GM19240 (cell line): ENCODE measurements around the gene SSR1.
"Not testable (repeated sequence)": the region's sequence is repeated elsewhere in the genome, so short reads cannot be mapped to it uniquely, and the experiment has no call there.

Source experiments
- DNase-seq: peaks from one replicate; pipeline ENCODE4 v3.0.0; 2011; ENCODE audit warnings: low spot score; ENCODE audit not compliant: insufficient read length

Gene SSR1

DNA sequence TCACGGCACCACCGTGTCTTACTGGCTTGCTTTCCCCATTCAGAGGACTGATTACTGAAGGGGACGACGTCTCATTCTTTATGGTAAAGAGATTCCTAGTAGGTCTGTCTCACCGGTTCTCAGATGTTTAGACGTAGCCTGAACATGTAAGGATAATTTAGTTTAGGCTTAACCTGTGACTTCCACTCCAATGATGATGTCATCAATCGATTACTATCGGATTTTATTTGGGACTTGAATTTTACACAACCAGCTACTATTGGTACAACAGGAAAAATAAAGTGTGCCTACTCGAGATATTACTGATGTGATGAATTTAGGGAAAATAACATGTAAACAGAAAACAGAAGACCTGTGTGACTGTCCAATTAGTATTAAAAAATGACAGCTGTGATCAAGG lies 4.5 kb upstream of the SSR1 start:
- DNase-seq: no peak

DNA sequence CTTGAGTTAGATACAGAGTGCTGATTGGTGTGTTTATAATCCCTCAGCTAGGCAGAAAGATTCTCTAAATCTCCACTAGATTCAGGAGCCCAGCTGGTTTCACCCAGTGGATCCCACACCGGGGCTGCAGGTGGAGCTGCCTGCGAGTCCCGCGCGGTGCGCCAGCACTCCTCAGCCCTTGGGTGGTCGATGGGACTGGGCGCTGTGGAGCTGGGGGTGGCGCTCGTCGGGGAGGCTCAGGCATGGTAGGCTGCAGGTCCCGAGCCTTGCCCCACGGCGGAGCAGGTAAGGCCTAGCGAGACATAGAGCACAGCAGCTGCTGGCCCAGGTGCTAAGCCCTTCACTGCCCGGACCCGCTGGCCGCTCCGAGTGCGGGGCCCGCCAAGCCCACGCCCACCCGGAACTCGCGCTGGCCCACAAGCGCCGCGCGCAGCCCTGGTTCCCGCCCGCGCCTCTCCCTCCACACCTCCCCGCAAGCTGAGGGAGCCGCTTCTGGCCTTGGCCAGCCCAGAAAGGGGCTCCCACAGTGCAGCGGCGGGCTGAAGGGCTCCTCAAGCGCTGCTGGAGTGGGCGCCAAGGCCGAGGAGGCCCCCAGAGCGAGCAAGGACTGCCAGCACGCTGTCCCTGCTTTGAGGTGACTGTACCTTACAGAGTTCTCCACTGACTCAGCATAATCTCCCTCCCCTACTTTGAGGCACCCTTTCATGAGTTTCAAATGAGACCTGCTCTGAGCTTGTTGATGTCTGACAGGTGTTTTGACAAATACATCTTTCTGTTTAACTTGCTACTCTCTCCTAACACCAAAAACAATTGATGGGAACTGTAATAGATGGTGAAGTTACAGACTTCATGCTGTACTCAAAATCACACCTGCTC lies 3.9 kb upstream of the SSR1 start:
- no peak for DNase-seq

DNA sequence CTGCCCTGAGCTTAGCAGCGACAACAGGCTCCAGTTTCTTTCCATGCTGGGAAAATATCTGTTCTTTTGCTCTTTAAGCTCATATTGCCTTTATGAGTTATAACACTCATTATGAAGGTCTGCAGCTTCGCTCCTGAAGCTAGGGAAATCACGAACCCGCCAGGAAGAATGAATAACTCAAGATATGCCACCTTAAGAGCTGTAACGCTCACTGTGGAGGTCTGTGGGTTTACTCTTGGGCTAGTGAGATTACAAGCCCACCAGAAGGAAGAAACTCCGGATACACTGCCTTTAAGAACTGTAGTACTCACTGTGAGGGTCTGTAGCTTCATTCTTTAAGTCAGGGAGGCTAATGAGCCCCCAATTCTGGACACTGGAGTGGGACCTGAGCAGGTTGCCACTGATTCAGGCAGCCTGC lies 3.0 kb upstream of the SSR1 start:
- DNase-seq: no peak

DNA sequence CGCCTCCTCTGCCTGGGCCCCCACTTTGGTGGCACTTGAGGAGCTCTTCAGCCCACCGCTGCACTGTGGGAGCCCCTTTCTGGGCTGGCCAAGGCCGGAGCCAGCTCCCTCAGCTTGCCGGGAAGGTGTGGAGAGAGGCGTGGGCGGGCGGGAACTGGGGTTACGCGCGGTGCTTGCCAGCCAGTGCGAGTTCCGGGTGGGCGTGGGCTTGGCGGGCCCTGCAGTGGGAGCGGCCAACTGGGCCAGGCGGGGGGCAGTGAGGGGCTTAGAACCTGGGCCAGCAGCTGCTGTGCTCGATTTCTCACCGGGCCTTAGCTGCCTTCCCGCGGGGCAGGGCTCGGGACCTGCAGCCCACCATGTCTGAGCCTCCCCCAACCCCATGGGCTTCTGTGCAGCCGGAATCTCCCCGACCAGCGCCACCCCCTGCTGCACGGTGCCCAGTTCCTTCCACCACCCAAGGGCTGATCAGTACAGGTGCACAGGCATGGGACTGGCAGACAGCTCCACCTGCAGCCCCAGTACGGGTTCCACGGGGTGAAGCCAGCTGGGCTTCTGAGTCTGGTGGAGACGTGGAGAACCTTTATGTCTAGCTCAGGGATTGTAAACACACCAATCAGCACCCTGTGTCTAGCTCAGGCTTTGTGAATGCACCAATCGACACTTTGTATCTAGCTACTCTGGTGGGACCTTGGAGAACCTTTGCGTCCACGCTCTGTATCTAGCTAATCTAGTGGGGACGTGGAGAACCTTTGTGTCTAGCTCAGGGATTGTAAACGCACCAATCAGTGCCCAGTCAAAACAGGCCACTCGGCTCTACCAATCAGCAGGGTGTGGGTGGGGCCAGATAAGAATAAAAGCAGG lies 2.3 kb upstream of the SSR1 start:
- not testable (repeated sequence) for DNase-seq

DNA sequence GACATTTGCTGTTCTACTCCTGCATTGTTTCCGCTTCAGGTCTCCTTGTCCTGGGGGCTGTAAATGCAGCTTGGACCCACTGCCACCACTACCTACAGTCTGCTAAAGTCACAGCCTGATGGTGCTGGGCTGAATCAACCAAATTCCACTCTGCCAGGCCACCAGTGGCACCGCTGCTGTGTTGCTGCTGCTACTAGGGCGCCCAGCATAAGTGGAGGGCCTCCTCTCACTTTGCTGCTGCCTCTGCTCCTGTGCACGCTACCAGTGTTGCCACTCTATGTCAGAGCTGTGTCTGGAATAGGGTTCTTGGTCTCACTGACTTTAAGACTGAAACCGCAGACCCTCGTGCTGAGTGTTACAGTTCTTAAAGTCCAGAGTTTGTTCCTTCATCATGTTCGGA lies 1.4 kb upstream of the SSR1 start:
- DNase-seq: no peak

DNA sequence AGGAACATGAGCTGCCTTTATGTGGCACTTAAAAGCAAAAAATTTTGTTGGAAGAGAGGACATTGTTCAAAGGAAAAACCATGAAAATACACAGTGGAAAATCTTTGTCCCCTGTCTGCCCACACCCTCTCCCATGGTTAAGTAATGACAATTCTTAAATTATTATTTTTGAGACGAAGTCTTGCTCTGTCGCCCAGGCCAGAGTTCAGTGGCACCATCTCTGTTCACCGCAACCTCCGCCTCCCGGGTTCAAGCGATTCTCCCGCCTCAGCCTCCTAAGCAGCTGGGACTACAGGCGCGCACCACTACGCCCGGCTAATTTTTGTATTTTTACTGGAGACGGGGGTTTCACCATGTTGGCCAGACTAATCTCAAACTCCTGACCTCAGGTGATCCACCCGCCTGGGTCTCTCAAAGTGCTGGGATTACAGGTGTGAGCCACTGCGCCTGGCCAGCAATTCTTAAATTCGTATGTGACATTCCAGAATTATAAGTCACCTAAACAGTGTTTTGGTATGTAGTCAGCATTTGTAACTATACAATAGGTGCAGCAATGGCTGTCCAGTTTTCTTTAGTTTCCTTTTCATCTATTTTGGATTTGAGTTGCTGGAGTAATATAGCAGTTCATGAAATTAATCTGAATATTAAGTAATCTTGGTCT lies 636 bp upstream of the SSR1 start:
- no peak for DNase-seq

DNA sequence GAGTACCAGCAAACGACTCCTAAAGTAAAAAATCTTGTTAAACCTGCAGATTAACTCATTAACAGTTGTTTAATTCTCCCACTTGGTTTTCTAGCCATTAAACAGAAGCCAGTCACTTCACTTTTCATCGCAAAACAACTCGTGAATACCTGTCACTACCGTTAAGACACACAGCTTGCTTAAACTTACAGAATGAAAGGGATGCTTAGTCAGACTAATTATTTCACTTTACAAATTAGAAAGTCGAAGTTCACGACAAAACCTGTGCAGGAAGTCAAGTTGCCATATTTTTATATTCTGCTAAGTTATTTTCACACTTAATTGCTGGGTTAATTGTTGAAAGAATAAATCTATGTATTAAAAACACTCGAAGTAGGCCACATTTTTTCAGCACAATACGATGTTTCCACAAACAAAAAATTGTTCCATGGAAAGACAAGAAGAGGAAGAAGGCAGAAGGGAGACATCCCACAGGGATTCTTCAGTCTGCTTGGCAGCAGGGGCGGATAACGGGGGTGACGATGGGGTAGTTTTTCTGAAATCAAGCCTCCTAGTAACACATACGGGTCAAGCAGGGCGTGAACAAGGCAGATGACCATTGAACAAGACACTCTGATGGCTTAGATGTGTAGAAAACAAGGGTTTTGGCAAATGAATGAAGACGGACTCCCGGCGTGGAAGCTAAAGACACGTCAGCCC lies 933 bp downstream of the SSR1 start:
- no peak for DNase-seq

DNA sequence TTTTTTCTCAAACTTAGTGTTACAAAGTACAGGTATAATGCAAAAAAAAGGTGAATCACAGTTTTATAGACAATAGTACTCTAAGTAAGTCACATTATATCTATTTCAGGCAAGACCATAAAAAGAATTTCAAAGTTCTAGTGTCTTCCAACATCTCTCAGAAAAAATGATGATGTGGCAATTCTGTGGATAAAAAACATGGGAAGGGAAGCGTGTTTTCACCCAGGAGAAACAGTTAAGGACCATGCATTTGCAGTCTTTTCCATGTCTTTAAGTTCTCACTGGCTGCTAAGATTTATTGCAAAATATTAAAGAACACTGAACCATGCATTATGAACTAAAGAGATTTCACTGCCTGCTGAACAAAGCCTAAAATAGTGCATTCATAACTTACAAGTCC lies 1.8 kb downstream of the SSR1 start:
- DNase-seq: no peak

DNA sequence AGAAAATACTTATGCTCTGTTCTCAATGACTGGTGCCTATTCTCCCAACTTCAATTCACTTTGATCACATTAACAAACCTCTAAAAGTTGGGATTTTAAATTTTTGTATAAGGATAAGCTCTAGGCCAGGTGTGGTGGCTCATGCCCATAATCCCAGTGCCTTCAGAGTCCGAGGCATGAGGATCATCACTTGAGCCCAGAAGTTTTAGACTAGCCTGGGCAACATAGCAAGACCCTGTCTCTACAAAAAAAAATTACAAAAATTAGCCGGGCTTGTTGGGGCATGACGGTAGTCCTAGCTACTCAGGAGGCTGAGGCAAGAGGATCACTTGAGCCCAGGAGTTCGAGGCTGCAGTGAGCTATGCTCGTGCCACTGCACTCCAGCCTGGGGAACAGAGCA lies 3.9 kb downstream of the SSR1 start:
- no peak for DNase-seq

DNA sequence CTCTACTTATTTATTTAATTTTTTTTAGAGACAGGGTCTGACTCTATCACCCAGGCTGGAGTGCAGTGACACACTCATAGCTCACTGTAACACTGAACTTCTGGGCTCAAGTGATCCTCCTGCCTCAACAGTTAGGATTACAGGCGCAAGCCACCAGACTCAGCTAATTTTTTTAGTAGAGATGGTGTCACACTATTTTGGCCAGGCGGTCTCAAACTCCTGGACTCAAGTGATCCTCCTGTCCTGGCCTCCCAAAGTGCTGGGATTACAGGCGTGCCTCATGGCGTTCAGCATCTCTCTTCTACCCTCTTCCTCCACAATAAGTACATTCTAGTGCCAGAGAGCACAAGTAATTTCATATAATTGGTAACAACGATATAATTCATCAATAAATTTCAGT lies 5.5 kb downstream of the SSR1 start:
- DNase-seq: no peak

DNA sequence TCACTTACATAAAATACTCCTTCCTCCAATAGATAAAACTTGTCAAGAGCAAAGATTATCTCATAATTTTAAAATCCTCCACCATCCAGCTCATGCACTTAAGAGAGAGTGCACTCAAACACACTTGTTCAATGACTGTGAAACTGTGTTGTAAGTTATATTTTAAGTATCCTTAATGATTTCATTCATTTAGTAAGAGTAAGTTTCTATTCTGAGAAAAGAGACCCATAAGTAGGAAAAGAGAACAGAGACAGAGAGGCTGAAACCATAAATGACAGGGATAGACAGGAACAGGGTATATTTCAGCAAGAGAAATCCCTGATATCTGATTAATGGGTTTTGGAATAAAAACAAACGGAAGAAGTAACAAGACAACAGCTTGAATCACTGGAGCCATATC lies 8.2 kb downstream of the SSR1 start:
- DNase-seq: no peak

DNA sequence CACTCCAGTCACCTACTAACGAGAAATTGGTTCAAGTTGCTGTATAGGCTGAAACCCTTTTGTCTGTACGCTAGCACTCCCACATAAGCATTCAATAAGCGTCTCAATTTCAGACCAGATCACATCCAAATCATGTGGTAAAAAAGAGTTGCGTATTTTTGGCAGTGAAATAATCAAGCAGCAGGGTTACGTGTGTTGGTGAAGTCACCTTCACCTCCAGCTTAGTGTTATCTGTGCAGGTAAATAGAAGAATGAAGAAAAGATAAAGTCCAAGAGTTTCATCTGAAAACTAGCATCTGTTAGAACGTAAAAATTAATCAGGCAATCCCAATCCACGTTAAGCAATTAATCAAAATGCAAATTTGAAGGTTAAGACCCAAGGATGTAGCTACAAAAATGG lies 11.3 kb downstream of the SSR1 start:
- no peak for DNase-seq

DNA sequence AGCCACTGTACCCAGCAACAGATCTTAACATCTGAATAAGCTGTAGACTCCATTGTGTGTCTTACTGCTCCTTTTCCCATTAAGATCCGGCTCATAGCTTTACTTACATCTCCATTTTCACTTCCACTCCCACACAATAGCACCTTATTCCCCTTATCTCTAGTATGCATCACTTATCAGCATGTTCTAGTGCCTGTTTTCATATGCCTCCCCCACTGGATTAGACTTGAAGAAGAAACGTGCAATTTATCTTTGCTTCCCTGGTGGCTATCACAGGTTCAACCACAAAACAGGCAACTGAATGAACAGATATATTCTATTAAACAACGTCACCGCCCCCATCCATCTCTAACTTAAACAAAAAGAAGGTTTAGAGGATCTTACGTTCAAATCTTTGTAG lies 12.1 kb downstream of the SSR1 start:
- DNase-seq: no peak

DNA sequence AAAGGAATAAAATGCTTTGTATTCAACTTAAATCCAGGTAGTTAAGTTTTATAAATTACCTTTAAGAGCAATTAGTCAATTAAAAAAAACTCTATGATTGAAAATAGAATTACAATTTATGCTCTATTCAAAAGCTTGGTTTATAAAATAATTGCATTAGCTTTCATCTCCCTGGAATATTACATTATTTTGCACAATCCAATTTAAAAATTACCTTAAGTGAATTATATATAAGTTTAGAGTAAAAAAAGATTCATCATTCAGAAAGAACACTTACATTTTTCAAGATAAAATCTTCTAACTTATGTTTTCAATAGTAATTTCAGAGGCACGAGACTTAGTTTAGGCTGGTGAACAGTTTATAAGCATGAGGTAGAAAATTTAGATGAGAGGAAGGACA lies 14.9 kb downstream of the SSR1 start:
- DNase-seq: no peak

DNA sequence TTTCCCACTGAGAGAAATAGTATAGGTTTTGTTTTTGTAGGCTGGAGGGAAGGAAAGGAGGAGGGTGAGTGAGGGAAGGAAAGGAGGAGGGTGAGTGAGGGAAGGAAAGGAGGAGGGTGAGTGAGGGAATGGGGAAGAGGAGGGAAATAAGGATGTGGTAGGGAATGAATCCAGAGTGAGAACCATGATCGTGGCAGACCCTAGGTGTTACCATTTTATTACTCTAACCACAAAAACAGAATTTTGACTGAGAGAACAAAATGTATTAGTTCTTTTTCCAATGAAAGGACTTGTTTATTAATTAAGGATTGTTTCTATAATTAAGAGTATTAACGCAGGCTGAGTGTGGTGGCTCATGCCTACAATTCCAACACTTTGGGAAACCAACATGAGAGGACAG lies 16.4 kb downstream of the SSR1 start:
- DNase-seq: no peak

DNA sequence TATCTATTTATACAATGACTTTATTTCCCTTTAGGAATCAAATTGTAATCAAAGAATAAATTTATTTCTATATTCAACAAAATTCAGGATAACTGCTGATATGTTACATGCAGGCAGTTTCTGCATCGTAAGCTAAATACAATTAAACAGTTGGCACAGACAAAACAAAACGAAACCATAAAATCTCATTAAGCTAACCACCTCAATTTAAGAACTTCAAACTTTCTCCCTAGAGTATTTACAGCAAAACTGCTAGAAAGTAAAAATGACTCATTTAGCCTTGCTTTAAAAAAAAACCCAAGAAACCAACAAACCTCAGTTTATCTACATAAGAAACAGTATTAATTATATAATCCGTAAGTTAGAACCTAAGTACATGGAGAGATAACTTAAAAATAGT lies 17.1 kb downstream of the SSR1 start:
- DNase-seq: no peak

DNA sequence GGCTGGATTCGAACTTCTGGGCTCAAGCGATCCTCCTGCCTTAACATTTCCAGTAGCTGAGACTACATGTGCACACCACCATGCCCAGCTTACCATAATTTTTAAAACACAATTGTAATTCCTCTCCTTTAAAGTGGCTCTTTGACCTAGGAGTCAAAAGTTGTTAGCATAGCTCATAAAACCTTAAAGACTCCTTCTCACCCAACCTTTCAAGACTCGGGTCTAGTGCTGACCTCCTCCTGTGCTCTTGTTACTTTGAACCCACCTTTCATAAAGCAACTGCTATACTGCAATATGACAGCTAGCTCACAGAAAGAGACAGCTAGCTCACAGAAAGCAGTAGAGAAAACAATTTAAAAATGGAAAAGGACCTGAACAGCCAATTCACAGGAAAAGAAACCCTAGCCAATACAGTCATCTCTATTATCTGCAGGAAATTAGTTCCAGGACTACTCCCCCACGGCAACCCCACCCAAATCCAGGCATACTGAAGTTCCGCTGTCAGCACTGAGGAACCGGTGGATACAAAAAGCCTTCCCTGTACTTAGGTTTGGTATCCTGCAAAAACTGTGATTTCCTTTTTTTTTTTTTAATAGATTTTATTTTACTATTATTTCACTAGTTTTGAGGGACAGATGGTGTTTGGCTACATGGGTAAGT lies 20.3 kb downstream of the SSR1 start:
- DNase-seq: no peak

DNA sequence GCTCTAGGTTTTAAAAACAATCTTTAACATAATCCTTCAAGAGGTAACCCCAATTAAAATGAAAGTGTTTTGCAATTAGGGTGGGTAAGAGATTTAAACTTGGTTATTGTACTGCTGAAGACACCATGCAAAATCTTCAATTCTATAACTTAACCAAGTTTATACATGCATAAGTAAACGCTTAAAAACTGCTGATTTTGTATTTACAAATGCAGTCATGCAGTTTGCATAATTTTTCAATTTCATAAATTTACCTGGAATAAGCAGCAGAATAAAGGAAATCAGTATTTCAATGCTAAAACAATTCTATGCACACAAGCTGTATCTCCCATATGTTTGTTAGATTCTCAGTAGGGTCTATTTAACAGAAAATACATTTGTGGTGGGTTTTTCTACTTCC lies 22.9 kb downstream of the SSR1 start:
- DNase-seq: no peak

DNA sequence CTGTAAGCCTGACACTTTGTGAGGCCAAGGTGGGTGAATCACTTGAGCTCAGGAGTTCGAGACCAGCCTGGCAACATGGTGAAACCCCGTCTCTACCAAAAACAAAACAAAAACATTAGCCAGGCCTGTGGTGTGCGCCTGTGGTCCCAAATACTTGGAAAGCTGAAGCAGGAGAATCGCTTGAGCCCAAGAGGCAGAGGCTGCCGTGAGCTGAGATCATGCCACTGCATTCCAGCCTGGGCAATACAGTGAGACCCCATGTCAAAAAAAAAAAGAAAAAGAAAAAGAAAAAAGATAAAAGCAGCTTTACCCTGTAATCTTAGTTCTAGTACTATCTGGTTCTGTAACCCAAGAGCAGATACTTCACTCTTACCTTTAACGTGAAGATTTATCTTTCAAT lies 27.6 kb downstream of the SSR1 start:
- DNase-seq: no peak

DNA sequence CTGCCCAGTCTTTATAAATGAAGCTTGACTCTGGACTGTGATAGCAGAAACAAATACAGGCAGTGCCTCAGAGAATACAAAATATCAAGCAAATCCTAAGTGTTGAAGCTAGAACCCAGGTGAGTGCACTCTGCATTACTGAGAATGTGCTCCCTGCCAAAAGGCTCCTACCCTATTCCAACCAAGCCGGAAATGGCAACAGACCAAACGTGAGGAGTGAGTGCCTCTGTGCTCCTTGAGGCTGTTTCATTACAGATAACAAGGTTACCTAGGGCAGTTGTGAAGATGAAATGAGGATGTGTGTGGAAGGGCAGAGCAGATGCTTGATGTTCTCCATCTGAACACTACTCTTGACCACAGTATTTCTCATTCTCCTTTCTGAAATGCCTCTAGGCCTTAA lies 29.3 kb downstream of the SSR1 start:
- DNase-seq: no peak
